ENCODE measurements around the gene UNG. TPM values are rescaled to one million over a fixed set of nuclear protein-coding genes. Genes with fewer than 3 reads are reported as not detected.

Gene UNG
- total and polyA plus RNA-seq, 9 of the 15 experiments (the other 6 are each of a cell fraction or from before 2014, with no cell fraction given), result 8.4 to 59.8 (median 41.0) TPM

DNA sequence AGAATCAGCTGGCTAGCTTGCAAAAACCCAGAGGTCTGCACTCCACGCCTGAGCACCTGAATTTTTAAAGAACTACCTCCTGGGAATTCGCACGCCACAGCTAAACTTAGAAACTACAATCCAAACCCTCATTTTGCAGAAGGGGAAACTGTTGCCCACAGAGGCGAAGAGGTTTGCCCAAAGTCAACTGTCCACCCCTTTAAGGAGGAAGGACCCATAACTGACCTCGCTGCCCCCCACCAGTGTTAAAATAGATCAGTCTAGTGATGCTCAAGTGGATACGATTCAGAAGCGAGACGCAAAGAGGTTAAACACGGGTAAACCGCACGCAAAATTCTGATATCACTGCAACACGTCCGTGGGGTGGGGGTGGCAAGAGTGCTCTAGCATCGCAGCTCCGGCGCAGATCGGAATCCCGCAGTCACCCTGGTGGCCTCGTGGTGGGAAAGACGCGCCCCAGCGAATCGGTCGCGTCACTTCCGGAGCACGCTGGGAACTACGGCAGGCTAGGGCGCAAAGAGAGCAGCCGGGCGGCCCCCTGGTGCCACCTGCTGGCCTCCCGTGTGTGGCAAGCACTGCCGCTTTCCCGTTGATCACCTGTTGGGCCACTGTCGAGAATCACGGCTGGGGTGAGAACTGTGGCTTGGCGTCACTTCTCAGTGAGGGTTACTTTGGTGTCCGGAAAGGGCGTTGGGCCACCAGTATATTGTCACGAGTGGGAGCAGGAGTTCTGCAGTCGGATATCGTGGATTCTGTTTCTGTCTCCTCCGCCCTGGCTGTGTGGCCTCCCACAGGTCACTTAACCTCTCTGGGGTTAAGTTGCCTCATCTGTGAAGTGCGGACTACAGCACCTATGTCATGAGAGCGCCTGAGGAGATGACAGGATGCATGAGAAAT is 4.1 kb upstream of the UNG start, which contains the start of gene ALKBH2 (continued):
- TF ChIP-seq, protein P1, sequence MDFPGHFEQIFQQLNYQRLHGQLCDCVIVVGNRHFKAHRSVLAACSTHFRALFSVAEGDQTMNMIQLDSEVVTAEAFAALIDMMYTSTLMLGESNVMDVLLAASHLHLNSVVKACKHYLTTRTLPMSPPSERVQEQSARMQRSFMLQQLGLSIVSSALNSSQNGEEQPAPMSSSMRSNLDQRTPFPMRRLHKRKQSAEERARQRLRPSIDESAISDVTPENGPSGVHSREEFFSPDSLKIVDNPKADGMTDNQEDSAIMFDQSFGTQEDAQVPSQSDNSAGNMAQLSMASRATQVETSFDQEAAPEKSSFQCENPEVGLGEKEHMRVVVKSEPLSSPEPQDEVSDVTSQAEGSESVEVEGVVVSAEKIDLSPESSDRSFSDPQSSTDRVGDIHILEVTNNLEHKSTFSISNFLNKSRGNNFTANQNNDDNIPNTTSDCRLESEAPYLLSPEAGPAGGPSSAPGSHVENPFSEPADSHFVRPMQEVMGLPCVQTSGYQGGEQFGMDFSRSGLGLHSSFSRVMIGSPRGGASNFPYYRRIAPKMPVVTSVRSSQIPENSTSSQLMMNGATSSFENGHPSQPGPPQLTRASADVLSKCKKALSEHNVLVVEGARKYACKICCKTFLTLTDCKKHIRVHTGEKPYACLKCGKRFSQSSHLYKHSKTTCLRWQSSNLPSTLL (IDR thresholded peaks at IDR 0.05), result no peak
- TF ChIP-seq ZNF699 (CRISPR knock-in tag; IDR thresholded peaks at IDR 0.05; ENCODE audit: insufficient replicate concordance) (no peak), RBM17 (IDR thresholded peaks at IDR 0.05; ENCODE audit: borderline replicate concordance, low read depth, low read length) (no peak), RUNX1 (IDR thresholded peaks at IDR 0.05; ENCODE audit: low read depth) (no peak), ZFP30 (CRISPR knock-in tag; IDR thresholded peaks at IDR 0.05; ENCODE audit: borderline replicate concordance) (no peak), ARNT (IDR thresholded peaks at IDR 0.05) (peak in 1 of 2 experiments; percentile 56; a peak in 1 of 4 replicates), NCOA4 (IDR thresholded peaks at IDR 0.05; ENCODE audit: partially characterized antibody) (no peak), ZNF445 (CRISPR knock-in tag; IDR thresholded peaks at IDR 0.05; ENCODE audit: low read depth) (no peak), KLF16 (IDR thresholded peaks at IDR 0.05) (0 out of 2 replicates have a peak, but pooled peaks have one; percentile 14), STAG1 (CRISPR knock-in tag; IDR thresholded peaks at IDR 0.05; ENCODE audit: borderline replicate concordance) (peak; percentile 96), HSF4 (CRISPR knock-in tag; IDR thresholded peaks at IDR 0.05; ENCODE audit: borderline replicate concordance) (no peak)
- TF ChIP-seq, protein P2, sequence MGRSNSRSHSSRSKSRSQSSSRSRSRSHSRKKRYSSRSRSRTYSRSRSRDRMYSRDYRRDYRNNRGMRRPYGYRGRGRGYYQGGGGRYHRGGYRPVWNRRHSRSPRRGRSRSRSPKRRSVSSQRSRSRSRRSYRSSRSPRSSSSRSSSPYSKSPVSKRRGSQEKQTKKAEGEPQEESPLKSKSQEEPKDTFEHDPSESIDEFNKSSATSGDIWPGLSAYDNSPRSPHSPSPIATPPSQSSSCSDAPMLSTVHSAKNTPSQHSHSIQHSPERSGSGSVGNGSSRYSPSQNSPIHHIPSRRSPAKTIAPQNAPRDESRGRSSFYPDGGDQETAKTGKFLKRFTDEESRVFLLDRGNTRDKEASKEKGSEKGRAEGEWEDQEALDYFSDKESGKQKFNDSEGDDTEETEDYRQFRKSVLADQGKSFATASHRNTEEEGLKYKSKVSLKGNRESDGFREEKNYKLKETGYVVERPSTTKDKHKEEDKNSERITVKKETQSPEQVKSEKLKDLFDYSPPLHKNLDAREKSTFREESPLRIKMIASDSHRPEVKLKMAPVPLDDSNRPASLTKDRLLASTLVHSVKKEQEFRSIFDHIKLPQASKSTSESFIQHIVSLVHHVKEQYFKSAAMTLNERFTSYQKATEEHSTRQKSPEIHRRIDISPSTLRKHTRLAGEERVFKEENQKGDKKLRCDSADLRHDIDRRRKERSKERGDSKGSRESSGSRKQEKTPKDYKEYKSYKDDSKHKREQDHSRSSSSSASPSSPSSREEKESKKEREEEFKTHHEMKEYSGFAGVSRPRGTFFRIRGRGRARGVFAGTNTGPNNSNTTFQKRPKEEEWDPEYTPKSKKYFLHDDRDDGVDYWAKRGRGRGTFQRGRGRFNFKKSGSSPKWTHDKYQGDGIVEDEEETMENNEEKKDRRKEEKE (IDR thresholded peaks at IDR 0.05; ENCODE audit: borderline replicate concordance in 1 of 2, control insufficient read depth in 1 of 2, low read depth in 2 of 2, low read length in 1 of 2), result no peak
- TF ChIP-seq, protein P3, sequence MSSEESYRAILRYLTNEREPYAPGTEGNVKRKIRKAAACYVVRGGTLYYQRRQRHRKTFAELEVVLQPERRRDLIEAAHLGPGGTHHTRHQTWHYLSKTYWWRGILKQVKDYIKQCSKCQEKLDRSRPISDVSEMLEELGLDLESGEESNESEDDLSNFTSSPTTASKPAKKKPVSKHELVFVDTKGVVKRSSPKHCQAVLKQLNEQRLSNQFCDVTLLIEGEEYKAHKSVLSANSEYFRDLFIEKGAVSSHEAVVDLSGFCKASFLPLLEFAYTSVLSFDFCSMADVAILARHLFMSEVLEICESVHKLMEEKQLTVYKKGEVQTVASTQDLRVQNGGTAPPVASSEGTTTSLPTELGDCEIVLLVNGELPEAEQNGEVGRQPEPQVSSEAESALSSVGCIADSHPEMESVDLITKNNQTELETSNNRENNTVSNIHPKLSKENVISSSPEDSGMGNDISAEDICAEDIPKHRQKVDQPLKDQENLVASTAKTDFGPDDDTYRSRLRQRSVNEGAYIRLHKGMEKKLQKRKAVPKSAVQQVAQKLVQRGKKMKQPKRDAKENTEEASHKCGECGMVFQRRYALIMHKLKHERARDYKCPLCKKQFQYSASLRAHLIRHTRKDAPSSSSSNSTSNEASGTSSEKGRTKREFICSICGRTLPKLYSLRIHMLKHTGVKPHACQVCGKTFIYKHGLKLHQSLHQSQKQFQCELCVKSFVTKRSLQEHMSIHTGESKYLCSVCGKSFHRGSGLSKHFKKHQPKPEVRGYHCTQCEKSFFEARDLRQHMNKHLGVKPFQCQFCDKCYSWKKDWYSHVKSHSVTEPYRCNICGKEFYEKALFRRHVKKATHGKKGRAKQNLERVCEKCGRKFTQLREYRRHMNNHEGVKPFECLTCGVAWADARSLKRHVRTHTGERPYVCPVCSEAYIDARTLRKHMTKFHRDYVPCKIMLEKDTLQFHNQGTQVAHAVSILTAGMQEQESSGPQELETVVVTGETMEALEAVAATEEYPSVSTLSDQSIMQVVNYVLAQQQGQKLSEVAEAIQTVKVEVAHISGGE (CRISPR knock-in tag; IDR thresholded peaks at IDR 0.05), result peak in 2 of 3 experiments; percentile 33 to 88; a peak in 2 of 6 replicates
- TF ChIP-seq, protein P4, sequence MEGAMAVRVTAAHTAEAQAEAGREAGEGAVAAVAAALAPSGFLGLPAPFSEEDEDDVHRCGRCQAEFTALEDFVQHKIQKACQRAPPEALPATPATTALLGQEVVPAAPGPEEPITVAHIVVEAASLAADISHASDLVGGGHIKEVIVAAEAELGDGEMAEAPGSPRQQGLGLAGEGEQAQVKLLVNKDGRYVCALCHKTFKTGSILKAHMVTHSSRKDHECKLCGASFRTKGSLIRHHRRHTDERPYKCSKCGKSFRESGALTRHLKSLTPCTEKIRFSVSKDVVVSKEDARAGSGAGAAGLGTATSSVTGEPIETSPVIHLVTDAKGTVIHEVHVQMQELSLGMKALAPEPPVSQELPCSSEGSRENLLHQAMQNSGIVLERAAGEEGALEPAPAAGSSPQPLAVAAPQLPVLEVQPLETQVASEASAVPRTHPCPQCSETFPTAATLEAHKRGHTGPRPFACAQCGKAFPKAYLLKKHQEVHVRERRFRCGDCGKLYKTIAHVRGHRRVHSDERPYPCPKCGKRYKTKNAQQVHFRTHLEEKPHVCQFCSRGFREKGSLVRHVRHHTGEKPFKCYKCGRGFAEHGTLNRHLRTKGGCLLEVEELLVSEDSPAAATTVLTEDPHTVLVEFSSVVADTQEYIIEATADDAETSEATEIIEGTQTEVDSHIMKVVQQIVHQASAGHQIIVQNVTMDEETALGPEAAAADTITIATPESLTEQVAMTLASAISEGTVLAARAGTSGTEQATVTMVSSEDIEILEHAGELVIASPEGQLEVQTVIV (CRISPR knock-in tag; IDR thresholded peaks at IDR 0.05; ENCODE audit: borderline replicate concordance), result no peak

Data from K562 (cell line).